Frontal cortex (tissue), 4 donors: ENCODE data around the gene KBTBD13. TPM values are rescaled to one million over a fixed set of nuclear protein-coding genes. Genes with fewer than 3 reads are reported as not detected.
"Not testable (repeated sequence)": the region's sequence is repeated elsewhere in the genome, so short reads cannot be mapped to it uniquely, and the experiment has no call there.

ENCODE experiments used
- DNase-seq, 2 donors: peaks; one replicate each; pipeline ENCODE4 v3.0.0; 2012; ENCODE audit warnings: low spot score in 2 of 2
- FAIRE-seq: peaks from 2 replicates; lab custom pipeline; 2012; peaks lifted over from hg19 to GRCh38; lab: Jason Lieb, UNC
- total RNA-seq: library from RNA; depleted of rRNA; stranded (reverse); fragments of >200 nt; gene quantifications from one replicate; pipeline ENCODE4 v1.2.3, GENCODE V29; 2014
- donor health status: control.
- donor health status: control.
- donor health status: control.

KBTBD13 gene
- total RNA-seq, 1 donor from 2014 or later = not detected

DNA sequence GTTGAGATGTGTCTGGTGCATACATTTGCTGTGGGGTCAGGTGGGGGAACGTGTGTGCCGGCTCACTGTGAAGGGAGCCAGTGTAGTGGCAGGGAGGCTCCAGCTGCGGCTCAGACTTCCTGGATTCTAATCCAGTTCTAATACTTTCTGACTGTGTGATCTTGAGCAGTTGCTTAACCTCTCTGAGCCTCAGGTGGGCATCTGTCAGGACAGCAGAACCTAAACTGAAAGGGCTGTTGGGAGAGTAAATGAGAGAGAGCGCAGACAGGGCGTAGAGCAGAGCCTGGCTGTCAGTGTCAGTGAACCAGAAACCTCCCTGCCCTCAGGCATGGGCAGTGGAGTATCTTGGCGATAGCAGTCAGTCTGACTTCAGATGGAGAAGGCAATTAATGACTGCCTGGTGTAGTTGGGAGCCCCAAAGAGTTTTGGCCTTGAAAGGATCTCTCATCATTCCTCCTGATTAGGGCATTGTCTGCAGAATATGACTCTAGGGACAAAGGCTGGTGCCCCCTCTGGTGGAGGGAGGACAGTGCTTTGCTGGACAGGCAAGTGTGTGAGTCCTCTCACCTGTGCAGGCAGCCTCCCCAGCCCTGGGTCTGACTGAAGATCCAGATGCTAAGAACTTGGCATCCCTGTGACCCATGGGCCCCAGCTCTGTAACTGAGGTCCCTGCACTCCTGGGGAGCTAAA is 9.6 kb downstream of the KBTBD13 start:
- no peak for DNase-seq
- no peak for FAIRE-seq

DNA sequence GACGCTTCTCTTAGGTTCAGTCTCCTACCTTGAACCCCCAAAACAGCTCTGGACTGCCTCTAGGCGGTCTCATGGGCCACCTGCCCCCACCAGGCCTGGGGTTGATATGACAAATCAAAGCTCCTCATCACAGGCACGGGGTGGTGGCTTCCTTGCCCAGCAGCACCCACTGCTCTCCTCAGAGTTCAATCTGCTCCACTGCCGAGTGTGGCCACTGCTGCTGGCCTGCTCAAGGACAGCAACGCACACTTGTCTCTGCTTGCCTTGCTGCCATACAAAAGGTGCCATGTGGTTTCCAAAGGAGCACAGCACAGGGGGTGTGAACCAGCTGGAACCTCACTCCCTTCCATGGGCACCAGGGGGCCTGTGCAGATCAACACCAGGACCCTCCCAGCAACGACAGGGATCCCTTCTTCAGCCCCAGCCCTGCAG is 10.2 kb downstream of the KBTBD13 start:
- FAIRE-seq = no peak

DNA sequence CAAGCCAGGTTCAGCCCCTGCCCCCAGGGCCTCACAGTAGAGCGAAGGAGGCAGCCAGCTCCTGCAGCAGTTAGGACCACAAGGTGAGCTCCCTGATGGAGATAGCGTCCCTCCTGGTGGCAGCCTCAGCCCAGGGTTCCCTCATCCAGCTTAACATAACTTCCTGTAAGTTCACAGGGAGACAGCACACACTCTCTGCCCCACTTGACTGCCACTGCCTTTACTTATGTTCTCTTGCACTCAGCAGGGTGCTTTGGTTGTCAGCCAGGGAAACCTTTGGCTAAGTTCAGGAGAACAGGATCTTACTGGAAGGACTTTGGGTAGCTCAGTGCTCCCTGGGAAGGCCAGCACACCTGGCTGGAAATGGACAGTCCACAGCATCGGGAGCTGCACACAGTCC is 10.9 kb downstream of the KBTBD13 start:
- no peak for DNase-seq
- FAIRE-seq = no peak

More for the DNA sequence above, 10.2 kb downstream of the KBTBD13 start:
- no peak for DNase-seq

DNA sequence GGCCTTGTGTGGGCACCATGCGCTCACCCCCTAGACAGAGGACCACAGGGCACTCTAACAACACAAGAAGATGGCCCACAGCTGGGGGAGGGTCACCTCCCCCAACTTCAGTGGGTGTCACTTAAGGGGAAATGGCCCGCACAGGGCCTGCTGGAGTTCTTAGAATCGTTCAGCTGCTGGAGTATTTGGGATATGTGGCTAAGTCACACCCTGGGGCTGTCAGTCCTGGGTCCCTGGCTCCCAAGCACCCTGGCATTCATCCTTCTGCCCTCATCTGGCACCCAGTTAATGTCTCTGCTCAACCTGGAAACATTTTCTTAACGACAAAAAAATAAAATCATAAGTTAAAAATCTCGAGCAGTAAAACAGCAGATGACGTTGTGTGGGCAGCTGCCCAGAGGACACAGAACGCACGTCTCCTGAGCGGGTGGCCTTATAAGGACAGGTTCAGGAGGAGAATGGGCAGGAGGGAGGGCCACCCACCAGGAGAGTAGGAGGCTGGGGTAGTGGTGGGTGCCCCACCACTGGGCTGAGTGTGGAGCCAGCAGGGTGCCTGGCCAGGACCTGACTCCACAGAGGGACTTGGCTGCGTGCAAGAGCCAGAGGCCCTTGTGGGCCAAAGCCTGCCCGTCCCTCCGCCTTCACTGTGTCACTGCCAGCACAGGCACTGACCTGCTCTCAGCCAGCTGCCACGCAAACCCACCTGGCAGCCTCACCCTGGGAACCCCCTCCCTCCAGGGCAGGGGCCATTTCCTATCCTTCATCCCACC is 11.5 kb downstream of the KBTBD13 start:
- DNase-seq (peak in 1 of 2 donors; percentile 59), FAIRE-seq (no peak)

DNA sequence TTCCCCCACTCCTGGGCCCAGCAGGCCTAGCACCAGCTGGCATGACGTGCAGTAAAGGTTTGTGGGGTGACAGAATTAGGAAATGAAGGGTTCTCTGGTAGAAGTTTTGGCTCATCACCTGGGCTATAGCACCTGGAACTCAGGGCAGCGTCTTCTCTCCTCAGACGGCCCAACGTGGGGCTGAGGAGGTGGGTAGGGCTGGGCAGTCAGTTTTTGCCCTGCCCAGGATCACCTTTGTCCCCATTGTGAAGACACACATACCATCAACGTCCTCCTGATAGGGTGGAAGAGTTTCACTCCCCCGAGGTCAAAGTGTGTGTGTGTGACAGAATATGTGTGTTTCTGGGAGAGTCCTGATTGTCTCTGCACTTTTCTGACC is 12.1 kb downstream of the KBTBD13 start:
- no peak for FAIRE-seq
- DNase-seq = no peak

DNA sequence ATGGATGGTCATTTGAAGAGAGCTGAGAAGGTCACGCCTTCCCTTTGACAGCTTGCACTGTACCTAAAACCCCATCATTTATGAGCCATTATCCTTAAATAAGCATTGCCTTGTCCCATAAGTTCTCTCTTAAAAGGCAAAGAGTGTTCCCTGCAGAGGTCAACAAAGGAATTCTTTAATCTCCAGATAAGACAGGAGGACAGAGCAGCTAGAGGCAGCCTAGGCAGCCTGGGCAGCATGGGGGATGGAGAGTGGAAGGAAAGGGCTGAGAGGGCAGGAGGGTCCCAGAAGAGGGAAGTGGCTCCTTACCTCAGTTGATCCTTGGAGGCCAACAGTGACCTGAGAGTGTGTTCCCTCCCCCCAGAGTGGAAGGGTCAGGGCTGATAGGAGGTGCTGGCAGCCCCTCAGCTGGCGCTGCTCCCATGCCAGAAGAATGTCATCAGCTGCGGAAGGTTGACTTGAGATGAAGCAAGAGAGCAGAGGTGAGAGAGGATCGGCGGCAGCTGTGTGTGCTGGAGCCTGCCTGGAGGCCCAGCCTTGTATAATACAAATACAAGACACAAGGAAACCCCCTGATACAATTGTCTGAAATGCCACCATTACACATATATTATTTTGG is 12.8 kb downstream of the KBTBD13 start:
- no peak for FAIRE-seq
- DNase-seq = no peak

DNA sequence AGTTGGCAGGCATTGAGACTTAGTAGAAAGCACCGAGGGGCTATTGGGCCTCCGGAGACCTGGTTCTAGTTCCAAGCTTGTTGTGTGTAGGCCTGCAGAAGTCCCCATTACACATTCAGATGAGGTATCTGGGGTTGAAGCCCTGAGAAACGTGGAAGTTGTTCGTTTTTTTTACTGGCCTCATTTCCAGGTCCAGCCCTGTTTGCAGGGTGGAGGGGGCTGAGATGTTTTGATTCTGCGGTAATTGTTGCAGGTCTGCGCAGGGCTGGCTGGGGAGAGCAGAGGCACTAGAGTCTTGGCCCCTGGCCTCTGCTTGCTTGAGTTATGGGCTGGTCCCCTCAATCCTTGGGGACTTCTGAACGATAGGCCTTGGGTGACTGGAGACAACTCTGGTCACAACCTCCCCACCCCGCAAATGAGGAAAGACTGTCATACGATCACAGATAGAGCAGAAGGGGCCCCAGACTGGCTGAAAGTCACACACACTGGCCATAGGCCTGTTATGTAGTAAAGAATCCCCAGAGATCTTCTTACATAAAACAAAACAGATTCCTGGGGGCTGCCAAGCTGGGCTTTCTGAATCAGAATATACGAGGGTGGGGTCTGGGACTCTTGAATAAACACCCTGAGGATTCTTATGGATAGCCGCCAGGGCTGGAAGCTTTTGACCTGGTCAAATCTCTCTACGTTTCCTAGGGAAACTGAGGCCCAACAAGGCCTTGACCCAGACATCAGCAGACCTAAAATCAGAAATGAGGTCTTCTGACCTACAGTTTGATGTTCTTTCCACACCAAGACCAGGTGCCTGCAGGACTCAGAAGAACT is 15.6 kb downstream of the KBTBD13 start:
- FAIRE-seq (no peak), DNase-seq (no peak)

DNA sequence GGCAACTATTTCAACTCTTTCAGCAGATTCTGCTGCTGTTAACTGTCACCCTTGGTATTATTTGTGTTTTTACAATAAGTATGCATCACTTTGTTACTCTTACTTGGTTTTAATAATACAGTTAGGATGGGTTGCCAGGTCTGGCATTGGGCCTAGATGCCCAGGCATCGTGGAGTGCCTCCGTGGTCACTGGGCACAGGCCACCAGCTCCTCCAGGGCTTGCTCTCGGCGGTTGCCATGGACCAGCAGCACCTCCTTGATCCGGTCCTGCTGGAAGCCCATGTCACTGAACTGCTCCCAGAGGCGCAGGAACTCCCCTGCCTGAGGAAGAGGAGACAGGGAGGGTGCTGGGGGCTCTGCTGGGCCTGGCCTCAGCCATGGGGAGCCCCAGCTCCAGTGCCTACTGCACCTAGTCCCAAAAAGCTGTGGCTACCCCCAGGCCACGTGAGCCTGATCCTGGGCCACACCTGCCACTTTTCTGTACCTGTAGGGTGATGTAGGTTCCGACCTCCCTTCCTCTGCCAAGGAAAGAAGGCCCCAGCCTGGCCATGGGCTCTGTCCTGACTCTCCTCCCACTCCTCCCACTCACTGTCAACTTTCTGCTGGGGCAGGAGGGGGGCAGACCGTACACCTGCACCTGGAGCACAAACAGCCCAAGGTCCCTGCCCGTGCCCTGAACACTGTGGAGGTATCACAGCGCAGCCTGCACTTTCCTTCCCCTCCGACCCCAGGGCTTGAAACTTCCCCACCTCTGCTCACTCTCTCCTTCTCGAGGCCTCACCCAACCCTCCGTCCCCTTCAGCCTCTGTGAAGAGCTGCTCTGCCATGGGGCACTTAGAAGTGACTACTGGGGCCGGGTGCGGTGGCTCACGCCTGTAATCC is 16.6 kb downstream of the KBTBD13 start:
- DNase-seq = no peak
- no peak for FAIRE-seq

DNA sequence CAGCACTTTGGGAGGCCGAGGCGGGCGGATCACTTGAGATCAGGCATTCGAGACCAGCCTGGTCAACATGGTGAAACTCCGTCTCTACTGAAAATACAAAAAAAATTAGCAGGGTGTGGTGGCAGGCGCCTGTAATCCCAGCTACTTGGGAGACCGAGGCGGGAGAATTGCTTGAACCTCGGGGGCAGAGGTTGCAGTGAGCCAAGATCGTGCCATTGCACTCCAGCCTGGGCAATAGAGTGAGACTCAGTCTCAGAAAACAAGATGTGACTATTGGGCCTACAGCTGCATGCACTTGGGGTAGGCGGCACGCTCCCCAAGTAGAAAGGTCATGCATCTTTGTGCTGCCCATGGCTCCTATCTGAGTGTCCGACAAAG is 17.2 kb downstream of the KBTBD13 start:
- FAIRE-seq, DNase-seq: not testable (repeated sequence)

DNA sequence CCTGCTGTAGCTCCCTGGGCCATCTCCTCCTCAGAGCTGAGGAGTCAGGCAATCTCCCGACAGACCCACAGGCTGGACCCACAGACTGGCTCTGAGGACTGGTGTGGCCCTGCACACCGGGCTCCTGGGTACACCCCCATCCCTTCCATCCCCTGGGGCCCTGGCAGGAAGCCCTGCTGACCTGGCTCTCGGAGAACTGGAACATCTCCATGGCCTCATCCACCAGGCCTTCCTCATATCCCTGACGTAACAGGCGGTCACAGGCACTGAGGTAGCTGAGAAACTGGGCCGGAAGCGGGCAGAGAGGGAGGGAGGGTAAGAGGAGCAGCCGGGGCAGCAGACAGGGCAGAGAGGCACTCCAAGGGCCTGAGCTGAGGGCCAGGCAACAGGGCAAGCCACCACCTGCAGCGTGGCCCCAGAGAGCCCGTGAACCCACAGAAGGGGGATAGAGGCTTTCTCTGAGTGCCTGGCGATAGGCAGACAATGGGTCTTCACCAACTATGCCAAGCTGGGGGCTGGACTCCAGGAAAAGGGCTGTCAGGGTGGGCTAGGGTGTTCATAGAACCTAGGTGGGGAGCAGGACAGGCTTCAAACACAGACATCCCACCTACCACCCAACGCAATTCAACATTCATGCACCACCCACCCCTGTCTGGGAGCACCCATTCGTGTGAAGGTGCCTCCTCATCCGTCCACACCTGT is 17.9 kb downstream of the KBTBD13 start:
- FAIRE-seq = no peak

DNA sequence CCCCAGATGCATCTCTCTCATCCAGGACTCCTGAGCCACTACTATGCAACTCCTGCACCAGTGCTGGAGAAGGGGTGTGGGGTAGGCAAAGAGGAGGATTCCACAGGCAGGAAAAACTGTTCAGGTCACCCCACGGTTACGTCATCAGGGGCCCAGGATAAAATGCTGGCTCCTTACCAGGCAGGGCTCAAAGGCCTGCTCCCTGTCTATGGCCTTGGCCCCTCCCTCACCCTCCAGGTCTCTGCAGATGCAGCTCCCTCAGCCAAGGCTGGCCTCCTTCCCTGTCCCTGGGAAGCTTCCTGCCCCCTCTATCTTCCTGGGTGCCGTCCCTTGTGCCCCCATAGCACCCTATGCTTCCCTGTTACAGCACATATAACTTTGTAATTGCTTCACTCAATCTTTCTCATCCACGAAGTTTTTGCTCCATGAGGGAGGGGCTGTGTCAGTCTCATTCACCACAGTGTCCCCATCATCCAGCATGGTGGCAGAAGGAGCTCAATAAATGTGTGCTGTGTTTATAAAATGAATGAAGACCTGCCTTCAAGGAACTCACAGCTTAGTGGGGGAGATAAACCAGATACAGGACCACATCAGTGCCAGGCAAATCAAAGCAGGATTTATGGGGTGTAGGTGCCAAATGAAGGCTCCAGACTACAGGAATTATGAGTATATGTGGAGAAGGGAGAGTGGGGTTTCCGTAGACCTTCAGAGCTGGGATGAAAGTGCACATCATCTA is 18.6 kb downstream of the KBTBD13 start:
- DNase-seq (no peak), FAIRE-seq (no peak)

More for the DNA sequence above, 17.9 kb downstream of the KBTBD13 start:
- DNase-seq = no peak

DNA sequence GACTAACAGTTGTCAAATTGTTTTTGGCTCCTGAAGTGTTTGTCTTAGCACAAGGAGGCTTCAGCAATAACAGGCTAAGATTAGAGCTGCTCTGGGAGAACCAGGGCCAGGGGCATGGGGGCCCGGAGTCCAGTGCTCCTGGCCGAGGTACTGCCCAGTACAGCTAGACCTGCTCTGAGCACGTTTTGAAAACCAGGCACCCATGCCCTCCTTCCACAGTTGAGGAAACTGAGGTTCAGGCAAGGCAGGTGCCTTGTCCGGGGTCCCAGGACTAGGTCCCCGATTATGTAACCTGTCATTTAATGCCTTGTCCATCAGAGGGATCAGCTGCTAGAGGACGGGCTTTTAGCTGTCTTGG is 19.2 kb downstream of the KBTBD13 start:
- FAIRE-seq = no peak
- DNase-seq = no peak

DNA sequence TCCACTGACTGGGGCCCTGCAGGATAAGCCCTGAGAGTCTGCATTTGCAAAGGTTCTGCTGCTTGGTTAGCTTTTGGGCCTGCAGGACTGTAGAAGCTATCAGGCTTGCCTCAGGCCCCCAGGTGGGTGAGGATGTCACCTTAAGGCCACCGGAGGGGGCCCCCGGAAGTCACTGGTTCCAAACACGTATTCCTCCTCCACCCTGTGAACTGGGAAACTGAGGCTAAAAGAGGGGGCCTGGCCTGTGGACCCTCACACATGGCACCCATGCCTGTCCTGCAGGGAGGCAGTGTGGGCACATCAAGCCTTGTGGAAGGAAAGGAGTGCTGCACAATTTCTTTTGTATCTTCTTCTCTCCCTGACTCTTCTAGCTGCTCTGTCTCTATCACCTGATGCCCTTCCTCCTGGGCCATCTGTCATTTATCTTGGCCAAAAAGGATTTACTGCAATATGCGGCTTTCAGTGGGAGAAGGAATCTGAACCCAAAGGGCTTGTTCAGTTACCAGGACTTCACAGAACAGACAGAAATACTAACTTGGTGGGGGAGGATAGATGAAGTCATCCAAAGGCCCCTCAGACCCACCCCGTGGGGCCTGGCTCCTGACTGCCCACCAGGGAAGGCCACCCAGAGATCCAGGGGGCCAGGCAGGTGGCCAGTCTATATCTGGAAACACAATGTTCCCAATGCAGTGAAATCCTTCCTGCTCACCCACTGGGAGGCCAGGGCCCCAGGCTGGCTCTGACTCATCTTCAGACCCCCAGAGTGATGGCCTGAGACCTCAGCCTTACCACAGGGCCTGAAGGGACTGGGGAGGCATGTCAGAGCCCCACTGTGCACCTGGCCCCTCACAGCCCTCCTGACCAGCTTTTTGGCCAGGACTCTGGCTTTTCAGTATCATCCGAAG is 20.2 kb downstream of the KBTBD13 start:
- FAIRE-seq (no peak), DNase-seq (no peak)

DNA sequence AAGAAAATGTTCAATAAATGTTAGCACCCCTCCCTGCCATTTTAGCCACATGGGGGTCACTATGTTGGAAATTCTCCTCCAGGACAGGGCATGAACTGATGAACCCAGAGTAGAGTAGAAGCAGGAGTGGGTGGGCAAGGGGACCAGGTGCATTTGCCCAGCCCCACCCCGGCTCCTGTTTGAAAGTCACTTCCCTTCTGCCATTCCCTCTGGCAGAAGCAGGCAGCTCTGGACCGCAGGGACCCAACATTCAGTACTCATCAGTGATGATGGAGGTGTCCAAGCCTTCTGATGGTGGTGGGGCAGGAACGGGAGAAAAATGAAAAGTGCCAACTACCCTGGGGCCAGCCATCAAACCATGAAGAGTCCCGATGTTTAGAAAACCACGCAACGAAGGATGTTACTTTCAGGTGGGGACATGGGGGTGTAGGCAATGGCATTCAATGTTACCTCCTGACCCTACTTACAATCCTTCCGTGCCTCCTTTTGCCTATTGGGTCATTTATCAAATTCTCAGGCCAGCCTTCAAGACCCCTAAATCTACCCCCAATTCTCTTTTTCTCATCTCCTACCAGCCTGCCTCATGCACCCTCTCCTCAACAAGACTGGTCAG is 21.2 kb downstream of the KBTBD13 start:
- DNase-seq = no peak
- FAIRE-seq = no peak

DNA sequence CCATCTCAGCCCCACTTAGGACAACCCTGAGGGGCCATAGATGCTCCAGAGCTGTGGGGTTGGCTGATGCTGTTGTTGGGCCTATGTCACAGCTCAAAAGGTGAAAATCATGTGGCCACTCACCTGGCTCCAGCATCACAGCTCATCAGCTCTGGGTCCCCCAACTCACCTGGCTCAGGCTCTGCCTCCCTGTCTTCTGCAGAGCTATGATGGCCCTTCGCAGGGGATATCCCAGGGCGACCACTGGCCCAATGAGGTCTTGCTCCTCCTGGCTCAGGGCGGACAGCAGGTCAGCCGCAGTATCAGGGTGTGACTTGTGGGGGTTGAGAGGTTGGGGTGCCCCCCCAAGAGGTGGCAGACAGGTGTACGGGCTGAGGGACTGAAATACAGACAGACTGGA is 22.8 kb downstream of the KBTBD13 start:
- FAIRE-seq (no peak), DNase-seq (no peak)

DNA sequence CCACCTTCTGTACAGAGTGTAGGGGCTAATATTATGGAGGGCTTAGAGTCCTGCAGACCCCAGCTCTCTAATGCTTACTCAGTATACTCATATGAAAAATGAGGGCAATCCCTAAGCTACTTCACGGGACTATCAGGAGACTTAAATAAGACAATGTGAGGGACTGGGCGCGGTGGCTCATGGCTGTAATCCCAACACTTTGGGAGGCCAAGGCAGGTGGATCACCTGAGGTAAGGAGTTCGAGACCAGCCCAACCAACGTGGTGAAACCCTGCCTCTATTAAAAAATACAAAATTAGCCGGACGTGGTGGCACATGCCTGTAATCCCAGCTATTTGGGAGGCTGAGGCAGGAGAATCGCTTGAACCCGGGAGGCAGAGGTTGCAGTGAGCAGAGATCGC is 23.3 kb downstream of the KBTBD13 start:
- DNase-seq, FAIRE-seq: not testable (repeated sequence)

DNA sequence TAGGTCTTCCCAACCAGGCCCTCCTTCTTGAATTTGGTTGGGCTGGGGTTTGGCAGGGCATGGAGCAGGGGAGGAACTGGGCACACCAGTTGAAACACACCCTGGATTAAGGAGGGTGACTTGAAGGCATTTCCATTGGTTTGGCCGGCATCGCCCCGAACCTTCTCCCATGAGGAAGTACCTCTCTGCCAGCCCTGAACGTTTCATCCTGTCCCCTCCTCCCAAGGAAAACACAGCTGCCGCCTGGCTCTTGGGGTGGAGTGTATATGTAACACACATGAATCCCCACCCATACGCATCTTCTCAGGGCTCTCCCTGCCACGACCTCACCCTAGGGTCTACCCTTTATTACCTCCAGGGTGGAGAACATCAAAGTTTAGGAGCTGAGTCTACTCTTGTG is 23.9 kb downstream of the KBTBD13 start:
- FAIRE-seq (no peak), DNase-seq (no peak)
